ENCODE measurements around the gene ABCG4.
A peak's percentile ranks its signal among the peaks of the same experiment; 100 is the strongest.
"Not testable (repeated sequence)": the region's sequence is repeated elsewhere in the genome, so short reads cannot be mapped to it uniquely, and the experiment has no call there.

Gene ABCG4

GRCh38 chr11:119116235-119116594 lies 32.6 kb upstream of the ABCG4 start:
- no peak for DNase-seq (ENCODE audit: low spot score)

DNA sequence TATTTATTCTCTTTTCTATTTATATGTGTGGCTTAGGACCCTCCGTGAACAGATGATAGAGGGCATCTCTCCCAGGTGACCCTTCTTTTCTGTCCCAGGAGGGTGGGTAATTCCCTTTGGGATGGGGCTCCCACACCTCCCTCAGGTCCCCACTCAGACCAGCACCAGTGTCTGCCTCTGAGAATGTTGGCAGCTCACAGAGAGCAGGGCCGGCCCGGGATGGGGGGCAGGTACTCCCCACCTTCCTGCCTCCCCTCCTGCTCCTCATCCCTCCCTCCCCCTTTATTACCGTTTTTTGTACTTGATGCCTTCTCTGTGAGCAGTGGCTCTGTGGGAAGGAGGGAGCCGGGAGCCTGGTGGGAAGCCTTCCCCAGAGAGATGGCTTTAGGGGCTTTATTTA lies 32.3 kb upstream of the ABCG4 start:
- no peak for DNase-seq (ENCODE audit: low spot score)

DNA sequence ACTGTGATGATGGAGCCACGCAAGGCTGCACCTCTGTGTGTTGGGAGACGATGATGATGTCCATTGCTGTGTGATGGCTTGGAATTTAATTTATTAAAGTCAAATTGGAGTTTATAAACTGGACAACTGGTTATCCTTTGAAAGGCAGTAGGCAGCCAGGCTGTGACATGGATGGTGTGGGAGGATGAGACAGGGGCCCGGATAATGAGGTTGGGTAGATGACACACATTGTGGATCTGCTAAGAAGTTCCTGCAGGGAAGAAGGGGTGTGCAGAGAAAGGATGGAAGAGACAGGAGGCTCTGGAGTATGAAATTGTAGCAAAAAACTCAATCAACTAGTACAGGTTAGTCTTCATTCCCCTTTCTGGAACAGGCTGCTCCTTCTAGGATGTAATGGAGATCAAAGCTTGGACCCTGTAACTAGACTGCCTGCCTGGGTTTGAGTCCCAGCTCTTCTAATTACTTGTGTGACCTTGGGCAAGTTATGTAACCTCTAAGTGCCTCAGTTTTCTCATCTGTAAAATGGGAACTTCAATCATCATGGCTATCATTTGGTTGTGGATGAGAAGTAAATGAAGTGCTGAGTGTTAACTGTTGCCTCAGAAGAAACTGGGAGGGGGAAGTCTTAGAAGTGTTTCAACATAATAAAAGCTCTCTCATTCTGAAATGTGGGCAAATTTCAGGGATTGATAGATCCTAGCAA lies 31.7 kb upstream of the ABCG4 start:
- no peak for DNase-seq (ENCODE audit: low spot score)

- no peak for DNase-seq (ENCODE audit: low spot score)
Measured at GRCh38 chr11:119118227-119118626, 30.6 kb upstream of the ABCG4 start.

GRCh38 chr11:119118946-119119345 lies 29.9 kb upstream of the ABCG4 start:
- DNase-seq (ENCODE audit: low spot score) = no peak

DNA sequence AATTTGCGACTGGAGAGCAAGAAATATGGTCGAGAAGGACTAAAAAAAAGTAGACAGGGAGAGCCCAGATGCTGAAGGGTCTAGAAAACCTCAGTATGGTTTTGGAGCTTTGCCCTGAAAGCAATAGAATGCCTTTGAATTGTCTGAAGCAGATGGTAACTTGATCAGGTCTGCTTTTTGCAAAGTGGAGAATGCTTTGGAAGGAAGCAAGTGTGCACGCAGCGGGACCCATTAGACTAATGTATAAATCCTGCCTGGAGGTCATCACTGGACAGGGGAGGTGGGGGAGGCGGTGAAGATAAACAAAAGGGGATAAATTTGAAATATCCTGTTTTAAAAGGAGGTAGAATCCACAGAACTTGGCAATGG lies 28.2 kb upstream of the ABCG4 start:
- DNase-seq (ENCODE audit: low spot score) = no peak

GRCh38 chr11:119121008-119121810 lies 27.6 kb upstream of the ABCG4 start, which contains the start of gene HINFP:
HINFP (plus strand) TSS chr11:119121580; CDS start chr11:119126945, 5,365 bp downstream.
- DNase-seq (ENCODE audit: low spot score) = peak; percentile 99

DNA sequence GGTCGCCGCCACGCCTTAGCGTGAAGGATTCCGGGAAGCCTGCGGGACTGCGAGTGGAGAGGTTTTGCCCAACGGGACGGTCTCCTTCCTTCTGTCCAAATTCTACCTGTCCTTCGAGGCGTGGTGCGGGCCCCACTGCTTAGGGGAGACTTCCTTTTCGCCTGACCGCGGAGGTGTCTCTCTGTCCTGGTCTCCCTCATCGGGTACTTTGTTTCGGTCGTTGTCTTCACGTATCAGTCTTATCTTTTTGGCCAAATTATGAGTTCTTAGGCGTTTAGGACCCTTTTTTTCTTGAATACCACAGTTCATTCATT lies 27.1 kb upstream of the ABCG4 start:
- no peak for DNase-seq (ENCODE audit: low spot score)

DNA sequence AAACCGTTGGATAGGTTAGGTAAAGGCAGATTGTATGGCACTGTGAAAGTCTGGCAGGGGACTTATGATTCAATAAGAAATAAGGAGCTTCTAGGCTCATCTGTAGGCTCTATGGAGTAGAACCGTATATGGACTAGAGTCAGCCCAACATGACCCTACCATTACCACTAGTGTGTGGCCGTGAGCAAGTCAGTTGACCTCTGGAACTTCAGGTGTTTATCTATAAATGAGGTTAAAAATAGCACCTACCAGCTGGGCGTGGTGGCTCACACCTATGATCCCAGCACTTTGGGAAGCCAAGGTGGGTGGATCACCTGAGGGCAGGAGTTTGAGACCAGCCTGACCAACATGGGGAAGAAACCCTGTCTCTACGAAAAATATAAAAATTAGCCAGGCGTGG lies 23.0 kb upstream of the ABCG4 start:
- DNase-seq (ENCODE audit: low spot score) = no peak

GRCh38 chr11:119126675-119127268 lies 22.1 kb upstream of the ABCG4 start:
- DNase-seq (ENCODE audit: low spot score) = no peak

DNA sequence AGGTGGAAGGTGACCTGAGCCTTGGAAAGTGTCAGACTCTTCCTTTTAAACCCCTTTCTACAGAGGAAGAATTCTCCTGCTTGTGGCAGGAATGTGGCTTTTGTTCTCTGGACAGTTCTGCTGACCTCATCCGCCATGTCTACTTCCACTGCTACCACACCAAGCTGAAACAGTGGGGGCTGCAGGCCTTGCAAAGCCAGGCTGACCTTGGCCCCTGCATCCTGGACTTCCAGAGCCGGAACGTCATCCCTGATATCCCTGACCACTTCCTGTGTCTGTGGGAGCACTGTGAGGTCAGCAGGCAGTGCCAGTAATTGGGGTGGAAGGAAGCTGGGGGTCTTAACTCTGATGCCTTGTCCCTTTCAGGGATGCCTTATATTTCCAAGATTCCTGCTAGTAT lies 18.2 kb upstream of the ABCG4 start:
- no peak for DNase-seq (ENCODE audit: low spot score)

DNA sequence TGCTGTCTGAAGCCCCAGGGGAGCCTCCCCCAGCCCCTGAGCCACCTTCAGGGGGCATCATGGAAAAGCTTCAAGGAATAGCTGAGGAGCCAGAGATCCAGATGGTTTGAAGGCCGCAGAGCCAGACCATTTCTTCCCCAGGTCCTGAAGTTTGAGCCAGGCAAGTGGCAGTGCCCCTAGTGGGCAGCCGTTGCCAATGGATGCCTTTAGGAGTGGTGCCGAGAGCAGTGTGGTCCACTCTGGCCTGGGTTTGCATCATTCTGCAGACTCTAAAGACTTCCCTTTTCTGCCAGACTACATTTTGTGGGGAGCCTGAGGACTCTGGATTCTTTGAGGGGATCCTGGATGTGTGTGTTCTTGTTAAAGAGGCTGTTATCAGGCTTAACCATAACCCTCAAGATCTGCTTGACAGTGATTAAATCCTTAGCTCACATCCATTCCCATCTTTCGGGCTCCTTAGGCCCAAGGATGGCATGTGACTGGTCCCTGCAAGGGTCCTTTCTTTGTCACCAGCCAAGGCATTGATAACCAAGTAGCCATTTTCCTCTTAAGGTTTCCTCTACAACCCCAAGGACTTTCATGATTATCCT lies 14.4 kb upstream of the ABCG4 start:
- DNase-seq (ENCODE audit: low spot score) = peak; percentile 30

- not testable (repeated sequence) for DNase-seq (ENCODE audit: low spot score)
Measured at GRCh38 chr11:119139276-119139675, 9.6 kb upstream of the ABCG4 start.

GRCh38 chr11:119144825-119145486 lies 3.9 kb upstream of the ABCG4 start:
- peak; percentile 56 for DNase-seq (ENCODE audit: low spot score)

- DNase-seq (ENCODE audit: low spot score) = no peak
Measured at GRCh38 chr11:119145551-119145950, 3.3 kb upstream of the ABCG4 start.

DNA sequence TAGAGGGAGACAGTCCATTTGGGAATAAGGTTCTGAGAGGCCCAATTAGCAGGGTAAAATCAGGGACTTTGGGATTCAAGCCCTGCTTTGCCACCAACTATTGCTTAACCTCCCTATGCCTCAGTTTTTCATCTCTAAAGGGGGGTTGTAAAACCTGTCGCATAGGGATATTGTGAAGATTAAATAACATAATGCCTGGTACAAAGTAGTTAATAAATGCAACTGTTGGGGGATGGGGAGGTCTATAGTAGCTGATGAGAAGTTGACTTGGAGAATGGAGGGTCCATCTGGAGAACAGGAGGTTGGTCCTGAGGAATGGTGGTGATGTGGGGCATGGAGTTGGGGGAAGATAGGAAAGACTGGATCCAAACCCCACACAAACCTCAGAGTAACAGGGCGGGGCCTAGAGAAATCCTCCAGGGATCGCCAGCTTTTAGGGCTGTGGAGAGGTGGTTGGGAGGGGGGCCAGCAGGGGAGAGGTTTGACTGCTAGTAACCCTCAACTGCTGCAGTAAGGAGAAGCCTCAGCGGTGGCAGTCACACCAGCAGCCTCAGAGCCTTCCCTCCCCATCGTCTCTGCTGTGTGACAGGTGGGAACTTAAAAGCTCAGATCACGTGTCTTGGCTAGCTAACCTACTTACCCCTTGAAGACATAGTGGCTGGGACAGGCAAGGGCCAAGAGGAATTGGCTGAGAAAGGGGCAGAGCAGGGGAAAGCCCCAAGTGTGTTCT lies 1.1 kb upstream of the ABCG4 start:
- DNase-seq (ENCODE audit: low spot score) = no peak

GRCh38 chr11:119148720-119149017 lies 183 bp upstream of the ABCG4 start:
- DNase-seq (ENCODE audit: low spot score) = no peak

DNA sequence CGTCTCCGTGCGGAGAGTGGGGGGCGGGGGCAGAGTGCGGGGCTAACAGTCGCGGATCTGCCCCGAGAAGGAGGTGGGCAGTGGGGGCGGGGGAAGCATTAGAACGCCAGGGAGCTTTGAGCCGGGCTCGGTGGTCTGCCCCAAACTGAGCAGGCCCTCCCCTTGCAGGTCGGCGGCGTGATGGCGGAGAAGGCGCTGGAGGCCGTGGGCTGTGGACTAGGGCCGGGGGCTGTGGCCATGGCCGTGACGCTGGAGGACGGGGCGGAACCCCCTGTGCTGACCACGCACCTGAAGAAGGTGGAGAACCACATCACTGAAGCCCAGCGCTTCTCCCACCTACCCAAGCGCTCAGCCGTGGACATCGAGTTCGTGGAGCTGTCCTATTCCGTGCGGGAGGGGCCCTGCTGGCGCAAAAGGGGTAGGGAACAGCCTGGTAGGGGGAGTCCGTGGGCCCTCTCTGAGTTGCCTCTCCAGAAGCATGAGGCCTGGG lies 979 bp downstream of the ABCG4 start:
- DNase-seq (ENCODE audit: low spot score) = no peak

- DNase-seq (ENCODE audit: low spot score) = no peak
Measured at GRCh38 chr11:119152043-119152442, 3.2 kb downstream of the ABCG4 start.

GRCh38 chr11:119152604-119153003 lies 3.8 kb downstream of the ABCG4 start:
- no peak for DNase-seq (ENCODE audit: low spot score)

DNA sequence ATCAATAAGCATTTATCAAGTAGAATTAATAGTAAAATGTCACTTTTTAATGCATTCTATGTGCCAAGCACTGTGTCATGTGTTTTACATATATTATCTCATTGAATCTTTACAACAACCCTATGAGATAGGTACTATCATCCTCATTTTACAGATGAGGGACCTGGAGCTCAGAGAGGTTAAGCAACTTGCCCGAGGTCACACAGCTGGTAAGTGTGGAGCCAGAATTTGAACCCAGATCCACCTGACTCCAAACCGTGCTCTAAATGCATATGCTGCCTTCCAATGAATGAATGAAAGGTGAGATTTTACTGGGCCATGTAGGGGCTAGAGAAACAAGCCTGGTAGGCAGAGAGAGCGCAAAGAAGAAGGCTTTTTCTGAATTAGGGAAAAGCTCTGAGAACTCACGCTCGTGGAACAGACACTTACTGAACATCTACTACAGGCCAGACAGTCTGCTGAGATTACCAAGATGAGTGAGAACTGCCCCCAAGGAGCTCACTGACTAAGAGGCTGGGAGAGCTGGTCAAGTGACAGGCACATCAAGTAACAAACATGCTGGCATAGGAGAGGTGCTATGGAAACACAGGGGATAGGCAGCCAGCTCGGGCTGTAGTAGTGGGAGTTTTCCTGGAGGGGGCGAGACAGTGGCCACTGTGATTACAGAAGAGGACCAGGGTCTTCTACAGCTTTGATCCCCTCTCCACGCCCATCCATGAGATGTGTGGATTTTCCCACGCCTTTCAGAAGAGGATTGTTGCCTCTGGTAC lies 4.4 kb downstream of the ABCG4 start:
- no peak for DNase-seq (ENCODE audit: low spot score)

Measured in hematopoietic multipotent progenitor cell treated with erythropoietin and hydrocortisone succinate and interleukin-3 and kit ligand, for 17 days (in vitro differentiated cells).